Iris pigment epithelial cell (primary cell): ENCODE data around the gene GGT1.
"Not testable (repeated sequence)": the region's sequence is repeated elsewhere in the genome, so short reads cannot be mapped to it uniquely, and the experiment has no call there.

Source experiments
- DNase-seq: peaks from one replicate; pipeline ENCODE4 v3.0.0-alpha.2; 2011; ENCODE audit warnings: low read depth

Gene GGT1

GRCh38 chr22:24602847-24603769 is at the start of gene GGT1:
GGT1 (plus strand) TSS chr22:24603193; CDS start chr22:24611082, 7,889 bp downstream.
- DNase-seq: not testable (repeated sequence)

GRCh38 chr22:24553597-24554312 is 49.2 kb upstream of the GGT1 start:
- DNase-seq: no peak

- DNase-seq: peak; percentile 62
Observed at GRCh38 chr22:24554313-24555164, 48.5 kb upstream of the GGT1 start, which contains the start of gene GUCD1. GUCD1 (minus strand) TSS chr22:24555138; CDS start chr22:24554991, 147 bp downstream.

- DNase-seq: peak; percentile 98
Observed at GRCh38 chr22:24555165-24556039, 47.6 kb upstream of the GGT1 start, which contains the start of gene SNRPD3. SNRPD3 (plus strand) TSS chr22:24555999; CDS start chr22:24557675, 1,676 bp downstream.

GRCh38 chr22:24559471-24559870 is 43.5 kb upstream of the GGT1 start:
- DNase-seq: no peak

- no peak for DNase-seq
Observed at GRCh38 chr22:24563246-24563645, 39.7 kb upstream of the GGT1 start.

GRCh38 chr22:24564376-24565058 is 38.5 kb upstream of the GGT1 start:
- DNase-seq: peak; percentile 78

GRCh38 chr22:24565077-24565476 is 37.9 kb upstream of the GGT1 start:
- no peak for DNase-seq

GRCh38 chr22:24566899-24567511 is 36.0 kb upstream of the GGT1 start:
- peak; percentile 32 for DNase-seq

- DNase-seq: no peak
Observed at GRCh38 chr22:24567668-24568067, 35.3 kb upstream of the GGT1 start.

GRCh38 chr22:24571266-24571665 is 31.7 kb upstream of the GGT1 start:
- no peak for DNase-seq

- no peak for DNase-seq
Observed at GRCh38 chr22:24576778-24577177, 26.2 kb upstream of the GGT1 start.

- DNase-seq: peak; percentile 18
Observed at GRCh38 chr22:24578355-24579257, 24.4 kb upstream of the GGT1 start.

- DNase-seq: no peak
Observed at GRCh38 chr22:24579258-24579601, 23.8 kb upstream of the GGT1 start.

- DNase-seq: peak; percentile 88
Observed at GRCh38 chr22:24580276-24580675, 22.7 kb upstream of the GGT1 start.

GRCh38 chr22:24582056-24582814 is 20.8 kb upstream of the GGT1 start:
- DNase-seq: no peak

GRCh38 chr22:24583221-24584165 is 19.5 kb upstream of the GGT1 start:
- peak; percentile 22 for DNase-seq
